Duodenal mucosa (tissue), 2 donors: ENCODE results near the gene WDR20.

Experiments
- H3K27ac ChIP-seq: one replicate; pipeline ENCODE4 v1.7.0; 2013; ENCODE audit warnings: low read depth, low read length
- H3K27me3 ChIP-seq, 2 donors: one replicate each; pipeline ENCODE4 v1.7.0; 2013; ENCODE audit warnings: low read length in 2 of 2, control low read depth in 1 of 2; ENCODE audit not compliant: insufficient read depth in 2 of 2, control insufficient read depth in 1 of 2
- H3K36me3 ChIP-seq, 2 donors: one replicate each; pipeline ENCODE4 v1.7.0; 2013; ENCODE audit warnings: low read length in 2 of 2, control low read depth in 1 of 2; ENCODE audit not compliant: insufficient read depth in 2 of 2, control insufficient read depth in 1 of 2
- H3K4me1 ChIP-seq, 2 donors: one replicate each; pipeline ENCODE4 v1.7.0; 2013; ENCODE audit warnings: low read length in 2 of 2, control low read depth in 1 of 2; ENCODE audit not compliant: insufficient read depth in 2 of 2, control insufficient read depth in 1 of 2
- H3K4me3 ChIP-seq, 2 donors: one replicate each; pipeline ENCODE4 v1.7.0; 2013; ENCODE audit warnings: low read length in 2 of 2, low read depth in 1 of 2
- H3K9ac ChIP-seq, 2 donors: one replicate each; pipeline ENCODE4 v1.7.0; 2013; ENCODE audit warnings: low read length in 2 of 2, low read depth in 1 of 2
- H3K9me3 ChIP-seq, 2 donors: one replicate each; pipeline ENCODE4 v1.7.0; 2013; ENCODE audit warnings: low read length in 2 of 2, control low read depth in 1 of 2; ENCODE audit not compliant: control insufficient read depth in 1 of 2

WDR20 gene

DNA sequence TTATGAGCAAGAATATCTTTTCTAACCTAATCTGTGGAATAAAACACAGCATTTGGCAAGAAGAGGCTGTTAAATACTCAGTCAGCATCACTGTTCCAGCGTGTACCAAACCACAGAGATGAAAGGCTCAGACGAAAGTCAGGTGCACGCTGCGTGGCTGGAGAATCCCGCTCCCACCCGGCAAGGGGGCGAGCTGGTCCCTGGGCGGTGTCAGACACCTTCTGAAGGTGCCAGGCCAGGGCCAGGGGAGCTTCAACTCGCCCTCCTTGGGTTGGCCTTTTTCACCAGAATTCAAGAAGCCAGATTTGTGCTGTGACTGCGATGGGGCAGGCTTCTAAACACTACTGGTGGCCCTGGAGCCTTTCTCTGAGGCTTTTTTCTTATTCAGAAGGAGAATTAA, 73.1 kb downstream of the WDR20 start:
- H3K27me3 ChIP-seq = no peaks in the 10 kb centered on the region
- no peaks in the 10 kb centered on the region for H3K9me3 ChIP-seq
- H3K9ac ChIP-seq = no peak overlapping the region
- H3K4me3 ChIP-seq = no peak overlapping the region
- H3K36me3 ChIP-seq = peaks cover 26 to 58% of the 10 kb centered on the region in 2 donors
- H3K27ac ChIP-seq = no peak overlapping the region
- H3K4me1 ChIP-seq = no peaks in the 10 kb centered on the region

DNA sequence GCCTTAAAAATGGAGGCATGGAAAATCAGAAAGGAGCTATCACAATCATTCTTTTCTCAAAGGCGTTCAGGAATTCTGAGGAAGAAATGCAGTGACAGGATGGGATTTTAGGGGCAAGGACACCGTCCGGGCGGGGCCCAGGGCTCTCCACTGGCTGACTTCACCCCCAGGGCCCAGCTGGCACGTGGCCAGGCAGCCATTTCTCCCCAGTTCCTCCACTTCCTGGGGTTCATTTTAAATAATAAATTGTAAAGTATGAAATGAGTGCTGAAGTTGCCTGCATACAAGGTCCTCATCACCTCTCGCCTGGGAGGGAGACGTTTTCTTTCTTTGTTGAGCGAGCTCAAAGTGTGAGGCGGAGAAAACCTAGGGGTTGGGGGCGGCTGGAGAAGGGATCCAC, 73.8 kb downstream of the WDR20 start:
- H3K9me3 ChIP-seq = no peaks in the 10 kb centered on the region
- no peak overlapping the region for H3K4me3 ChIP-seq
- no peak overlapping the region for H3K9ac ChIP-seq
- no peaks in the 10 kb centered on the region for H3K4me1 ChIP-seq
- H3K27ac ChIP-seq = no peak overlapping the region
- H3K27me3 ChIP-seq = no peaks in the 10 kb centered on the region
- peaks cover 24 to 51% of the 10 kb centered on the region in 2 donors for H3K36me3 ChIP-seq

- Histone ChIP-seq H3K4me1 (no peaks in the 10 kb centered on the region), H3K4me3 (no peak overlapping the region), H3K9me3 (no peaks in the 10 kb centered on the region), H3K27me3 (no peaks in the 10 kb centered on the region), H3K9ac (no peak overlapping the region), H3K36me3 (peaks cover 18 to 47% of the 10 kb centered on the region in 2 donors), H3K27ac (no peak overlapping the region)
Observed at GRCh38 chr14:102213984-102214658, 74.4 kb downstream of the WDR20 start.

GRCh38 chr14:102215071-102215470, 75.4 kb downstream of the WDR20 start:
- no peaks in the 10 kb centered on the region for H3K4me1 ChIP-seq
- no peak overlapping the region for H3K9ac ChIP-seq
- H3K27ac ChIP-seq = no peak overlapping the region
- H3K36me3 ChIP-seq = peaks cover 11 to 47% of the 10 kb centered on the region in 2 donors
- H3K27me3 ChIP-seq = no peaks in the 10 kb centered on the region
- H3K4me3 ChIP-seq = no peak overlapping the region
- no peaks in the 10 kb centered on the region for H3K9me3 ChIP-seq

- Histone ChIP-seq H3K4me1 (no peaks in the 10 kb centered on the region), H3K9ac (no peak overlapping the region), H3K27me3 (no peaks in the 10 kb centered on the region), H3K36me3 (peaks cover 11 to 42% of the 10 kb centered on the region in 2 donors), H3K4me3 (no peak overlapping the region), H3K27ac (no peak overlapping the region), H3K9me3 (no peaks in the 10 kb centered on the region)
Observed at GRCh38 chr14:102215576-102216250, 76.0 kb downstream of the WDR20 start.

DNA sequence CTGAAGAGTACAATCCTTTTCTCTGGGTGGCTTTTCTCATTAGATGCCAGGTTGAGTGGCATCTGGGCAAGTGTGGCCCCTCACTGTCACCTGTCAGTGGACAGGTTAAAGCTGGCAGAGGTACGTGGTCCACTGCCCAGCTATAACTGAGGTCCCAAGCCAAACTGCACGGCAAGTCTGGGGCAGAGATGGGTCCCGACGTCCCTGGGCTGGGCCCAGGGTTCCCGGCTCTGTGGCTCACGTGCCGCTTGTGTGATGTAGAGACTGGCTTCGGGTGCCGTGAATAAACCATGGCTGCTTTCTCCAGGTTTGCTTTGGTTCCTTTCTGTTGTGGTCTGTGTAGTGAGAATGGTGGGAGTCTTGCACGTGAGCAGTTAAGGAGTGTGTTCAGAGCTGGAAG, 77.7 kb downstream of the WDR20 start:
- H3K9ac ChIP-seq = no peak overlapping the region

DNA sequence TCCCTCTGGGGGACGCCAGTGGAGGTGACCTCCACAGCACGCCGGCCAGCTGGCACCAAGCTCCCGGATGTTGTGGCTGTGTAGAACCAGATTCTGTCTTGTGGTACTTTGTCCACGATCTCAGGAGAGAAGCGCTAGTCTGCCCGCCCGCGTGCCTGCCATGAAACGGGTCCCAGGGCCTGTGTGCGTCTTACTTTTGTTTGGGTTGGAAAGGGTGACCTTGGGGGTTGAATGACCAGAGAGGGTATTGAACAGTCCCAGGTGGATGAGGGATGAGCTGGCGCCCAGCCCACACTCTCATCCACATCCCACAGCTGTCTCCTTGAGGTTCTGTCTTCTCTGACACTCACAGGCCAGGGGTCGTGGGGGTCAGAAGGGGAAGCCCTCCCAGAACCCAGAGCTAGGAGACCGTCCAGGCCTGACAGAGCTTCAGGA, 78.3 kb downstream of the WDR20 start:
- H3K4me1 ChIP-seq = no peaks in the 10 kb centered on the region
- H3K9me3 ChIP-seq = no peaks in the 10 kb centered on the region
- no peaks in the 10 kb centered on the region for H3K27me3 ChIP-seq
- peaks cover under 1 to 35% of the 10 kb centered on the region in 2 donors for H3K36me3 ChIP-seq
- H3K4me3 ChIP-seq = no peak overlapping the region
- H3K27ac ChIP-seq = no peak overlapping the region
- H3K9ac ChIP-seq = no peak overlapping the region

More for the DNA sequence above, 77.7 kb downstream of the WDR20 start:
- Histone ChIP-seq H3K27ac (no peak overlapping the region), H3K4me3 (no peak overlapping the region), H3K9me3 (no peaks in the 10 kb centered on the region), H3K36me3 (peaks cover 3 to 32% of the 10 kb centered on the region in 2 donors), H3K4me1 (no peaks in the 10 kb centered on the region), H3K27me3 (no peaks in the 10 kb centered on the region)

- Histone ChIP-seq H3K27me3 (no peaks in the 10 kb centered on the region), H3K4me3 (no peak overlapping the region), H3K36me3 (peaks cover 2 to 37% of the 10 kb centered on the region in 2 donors), H3K4me1 (no peaks in the 10 kb centered on the region), H3K9me3 (no peaks in the 10 kb centered on the region), H3K9ac (no peak overlapping the region), H3K27ac (no peak overlapping the region)
Observed at GRCh38 chr14:102218688-102219087, 79.0 kb downstream of the WDR20 start.

- no peaks in the 10 kb centered on the region for H3K27me3 ChIP-seq
- no peak overlapping the region for H3K9ac ChIP-seq
Observed at GRCh38 chr14:102219316-102219715, 79.6 kb downstream of the WDR20 start.

GRCh38 chr14:102220031-102220430, 80.3 kb downstream of the WDR20 start:
- H3K27ac ChIP-seq = no peak overlapping the region
- no peaks in the 10 kb centered on the region for H3K27me3 ChIP-seq
- H3K36me3 ChIP-seq = peaks cover 3 to 33% of the 10 kb centered on the region in 2 donors
- no peak overlapping the region for H3K9ac ChIP-seq
- H3K4me3 ChIP-seq = no peak overlapping the region
- no peaks in the 10 kb centered on the region for H3K4me1 ChIP-seq
- H3K9me3 ChIP-seq = no peaks in the 10 kb centered on the region

More at GRCh38 chr14:102219316-102219715, 79.6 kb downstream of the WDR20 start:
- no peaks in the 10 kb centered on the region for H3K9me3 ChIP-seq
- peaks cover 3 to 34% of the 10 kb centered on the region in 2 donors for H3K36me3 ChIP-seq
- no peak overlapping the region for H3K27ac ChIP-seq
- no peaks in the 10 kb centered on the region for H3K4me1 ChIP-seq
- H3K4me3 ChIP-seq = no peak overlapping the region
